HG03045 (cell line): ENCODE measurements around the gene HES4.
A peak's percentile ranks its signal among the peaks of the same experiment; 100 is the strongest.
"Not testable (repeated sequence)": the region's sequence is repeated elsewhere in the genome, so short reads cannot be mapped to it uniquely, and the experiment has no call there.

Experiments
- ATAC-seq: cut with Tn5 transposase; IDR thresholded peaks from one replicate; pipeline ENCODE4 v1.9.1; 2021; ENCODE audit warnings: mild to moderate bottlenecking, moderate library complexity; ENCODE audit not compliant: unreplicated experiment

The HES4 gene

GRCh38 chr1:1019122-1019999 is 19.5 kb upstream of the HES4 start:
- ATAC-seq, result peak; percentile 67

- ATAC-seq, result not testable (repeated sequence)
Observed at GRCh38 chr1:1018321-1018685, 18.4 kb upstream of the HES4 start.

DNA sequence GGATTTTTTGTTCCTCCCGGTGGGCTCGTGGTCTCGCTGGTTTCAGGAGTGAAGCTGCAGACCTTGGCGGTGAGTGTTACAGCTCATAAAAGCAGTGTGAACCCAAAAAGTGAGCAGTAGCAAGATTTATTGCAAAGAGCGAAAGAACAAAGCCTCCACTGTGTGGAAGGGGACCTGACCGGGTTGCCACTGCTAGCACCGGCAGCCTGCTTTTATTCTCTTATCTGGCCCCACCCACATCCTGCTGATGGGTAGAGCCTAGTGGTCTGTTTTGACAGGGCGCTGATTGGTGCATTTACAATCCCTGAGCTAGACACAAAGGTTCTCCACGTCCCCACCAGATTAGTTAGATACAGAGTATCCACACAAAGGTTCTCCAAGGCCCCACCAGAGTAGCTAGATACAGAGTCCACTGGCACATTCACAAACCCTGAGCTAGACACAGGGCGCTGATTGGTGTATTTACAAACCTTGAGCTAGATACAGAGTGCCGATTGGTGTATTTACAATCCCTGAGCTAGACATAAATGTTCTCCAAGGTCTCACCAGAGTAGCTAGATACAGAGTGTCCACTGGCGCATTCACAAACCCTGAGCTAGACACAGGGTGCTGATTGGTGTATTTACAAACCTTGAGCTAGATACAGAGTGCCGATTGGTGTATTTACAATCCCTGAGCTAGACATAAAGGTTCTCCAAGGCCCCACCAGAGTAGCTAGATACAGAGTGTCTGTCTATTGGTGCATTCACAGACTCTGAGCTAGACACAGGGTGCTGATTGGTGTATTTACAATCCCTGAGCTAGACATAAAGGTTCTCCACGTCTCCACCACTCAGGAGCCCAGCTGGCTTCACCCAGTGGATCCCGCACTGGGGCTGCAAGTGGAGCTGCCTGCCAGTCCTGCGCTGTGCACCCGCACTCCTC is 17.8 kb upstream of the HES4 start:
- not testable (repeated sequence) for ATAC-seq

DNA sequence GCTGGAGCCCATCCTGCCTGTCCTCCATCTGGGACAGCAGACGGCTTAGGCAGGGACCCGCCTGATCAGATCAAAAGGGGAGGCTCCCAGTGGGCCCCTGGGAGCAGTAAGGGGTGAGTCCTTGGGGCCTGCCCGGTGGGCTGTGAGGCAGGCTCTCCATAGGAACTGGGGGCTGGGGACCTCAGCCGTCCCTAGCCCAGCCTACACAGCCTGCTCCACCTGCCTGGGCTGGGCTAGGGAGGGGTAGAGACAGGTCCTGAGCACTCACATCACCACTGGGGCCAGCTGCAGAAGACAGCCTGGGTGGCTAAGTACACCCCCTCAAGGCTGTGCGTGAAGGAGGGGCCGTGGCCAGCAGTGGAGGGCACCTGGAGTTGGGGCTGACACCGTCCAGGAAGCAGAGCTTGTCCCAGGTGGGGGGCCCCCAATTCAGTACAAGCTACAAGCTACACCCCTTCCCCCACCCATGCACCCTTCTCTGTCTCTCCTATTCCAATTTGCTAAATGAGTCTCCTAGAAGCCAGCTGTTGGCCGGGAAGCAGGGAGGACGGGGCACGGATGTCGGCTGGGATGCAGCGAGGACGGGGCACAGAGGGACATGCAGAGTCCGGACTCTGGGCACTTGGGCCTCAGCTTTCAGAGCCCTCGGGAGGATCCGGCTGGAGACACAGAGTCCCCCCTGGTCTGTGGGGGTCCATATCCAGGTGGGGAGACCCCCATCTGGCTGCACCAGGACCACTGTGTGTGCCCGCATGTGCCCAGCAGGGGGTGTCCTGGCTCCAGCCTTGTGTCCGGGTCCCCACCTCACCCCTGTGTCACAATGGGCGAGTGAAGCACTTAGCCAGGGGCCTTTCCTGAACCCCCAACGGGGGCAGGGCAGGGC is 15.1 kb upstream of the HES4 start:
- no peak for ATAC-seq

DNA sequence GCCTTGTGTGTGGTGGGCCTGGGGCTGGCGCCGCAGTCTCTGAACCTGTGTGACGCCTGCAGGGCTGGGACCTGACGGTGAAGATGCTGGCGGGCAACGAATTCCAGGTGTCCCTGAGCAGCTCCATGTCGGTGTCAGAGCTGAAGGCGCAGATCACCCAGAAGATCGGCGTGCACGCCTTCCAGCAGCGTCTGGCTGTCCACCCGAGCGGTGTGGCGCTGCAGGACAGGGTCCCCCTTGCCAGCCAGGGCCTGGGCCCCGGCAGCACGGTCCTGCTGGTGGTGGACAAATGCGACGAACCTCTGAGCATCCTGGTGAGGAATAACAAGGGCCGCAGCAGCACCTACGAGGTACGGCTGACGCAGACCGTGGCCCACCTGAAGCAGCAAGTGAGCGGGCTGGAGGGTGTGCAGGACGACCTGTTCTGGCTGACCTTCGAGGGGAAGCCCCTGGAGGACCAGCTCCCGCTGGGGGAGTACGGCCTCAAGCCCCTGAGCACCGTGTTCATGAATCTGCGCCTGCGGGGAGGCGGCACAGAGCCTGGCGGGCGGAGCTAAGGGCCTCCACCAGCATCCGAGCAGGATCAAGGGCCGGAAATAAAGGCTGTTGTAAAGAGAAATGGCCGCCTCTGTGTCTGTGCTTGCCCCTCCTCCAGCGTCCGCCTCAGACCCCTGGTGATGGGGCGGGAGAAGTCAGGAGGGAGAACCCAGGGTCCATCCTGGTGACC is 14.2 kb upstream of the HES4 start:
- ATAC-seq, result no peak

DNA sequence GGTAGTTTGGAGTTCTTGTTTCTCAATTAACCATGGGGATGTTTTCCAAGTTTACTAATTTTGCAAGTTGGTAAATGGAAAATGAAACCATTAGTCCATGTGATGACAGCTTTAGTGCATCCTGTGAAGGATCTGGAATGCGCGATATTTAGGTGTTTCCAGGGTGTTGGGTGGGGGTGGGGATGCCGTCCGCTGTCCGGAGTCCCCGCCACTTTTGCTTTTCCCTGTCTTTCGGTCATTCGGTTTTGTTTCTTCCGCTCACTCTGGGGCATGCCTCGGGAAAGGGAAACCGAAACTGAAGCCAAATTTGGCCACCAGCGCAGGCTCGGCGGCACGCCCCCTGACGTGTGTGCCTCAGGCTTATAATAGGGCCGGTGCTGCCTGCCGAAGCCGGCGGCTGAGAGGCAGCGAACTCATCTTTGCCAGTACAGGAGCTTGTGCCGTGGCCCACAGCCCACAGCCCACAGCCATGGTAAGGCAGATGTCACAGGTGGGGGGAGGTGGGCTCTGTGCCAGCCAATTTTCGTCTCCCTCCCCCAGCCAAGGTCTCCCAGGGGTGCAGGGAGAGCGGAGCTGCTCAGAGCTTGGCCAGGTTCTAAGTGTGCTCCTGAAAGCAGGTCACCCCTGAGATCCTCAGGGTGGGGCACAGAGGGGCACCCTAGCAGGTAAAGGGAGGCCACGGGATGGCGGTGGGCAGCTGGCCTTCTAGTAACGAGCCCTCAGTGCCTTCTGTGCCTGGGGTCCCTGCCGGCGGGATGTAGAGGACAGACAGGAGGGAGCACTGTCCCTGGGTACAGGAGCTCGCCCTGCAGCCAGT is 13.4 kb upstream of the HES4 start, which contains the start of gene ISG15:
TSS of gene ISG15 (plus strand) at position 393 of the 817 bp plus-strand sequence. CDS start at position 470, 77 bp downstream.
- peak; percentile 90 for ATAC-seq

DNA sequence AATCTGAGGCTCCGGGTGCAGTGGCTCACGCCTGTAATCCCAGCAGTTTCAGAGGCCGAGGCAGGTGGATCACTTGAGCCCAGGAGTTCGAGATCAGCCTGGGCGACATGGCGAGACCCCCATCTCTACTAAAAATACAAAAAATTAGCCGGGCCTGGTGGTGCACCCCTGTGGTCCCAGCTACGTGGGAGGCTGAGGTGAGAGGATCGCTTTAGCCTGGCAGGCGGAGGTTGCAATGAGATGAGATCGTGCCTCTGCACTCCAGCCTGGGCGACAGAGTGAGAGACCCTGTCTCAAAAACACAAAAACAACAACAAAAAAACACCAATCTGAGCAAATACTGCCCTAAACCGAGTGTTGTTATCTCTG is 12.8 kb upstream of the HES4 start:
- not testable (repeated sequence) for ATAC-seq

- no peak for ATAC-seq
Observed at GRCh38 chr1:1011396-1011949, 11.6 kb upstream of the HES4 start.

DNA sequence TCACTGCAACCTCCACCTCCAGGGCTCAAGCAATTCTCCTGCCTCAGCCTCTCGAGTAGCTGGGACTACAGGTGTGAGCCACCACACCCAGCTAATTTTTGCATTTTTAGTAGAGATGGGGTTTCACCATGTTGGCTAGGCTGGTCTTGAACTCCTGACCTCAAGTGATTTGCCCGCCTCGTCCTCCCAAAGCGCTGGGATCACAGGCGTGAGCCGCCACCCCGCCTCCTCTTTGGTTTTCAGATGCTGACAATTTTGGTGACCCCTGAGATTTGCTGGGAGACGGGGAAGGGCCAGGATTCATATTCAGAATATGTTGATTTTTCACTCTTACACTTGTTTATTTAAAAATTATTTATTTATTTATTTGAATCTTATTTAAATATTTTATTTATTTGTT is 10.2 kb upstream of the HES4 start:
- not testable (repeated sequence) for ATAC-seq

DNA sequence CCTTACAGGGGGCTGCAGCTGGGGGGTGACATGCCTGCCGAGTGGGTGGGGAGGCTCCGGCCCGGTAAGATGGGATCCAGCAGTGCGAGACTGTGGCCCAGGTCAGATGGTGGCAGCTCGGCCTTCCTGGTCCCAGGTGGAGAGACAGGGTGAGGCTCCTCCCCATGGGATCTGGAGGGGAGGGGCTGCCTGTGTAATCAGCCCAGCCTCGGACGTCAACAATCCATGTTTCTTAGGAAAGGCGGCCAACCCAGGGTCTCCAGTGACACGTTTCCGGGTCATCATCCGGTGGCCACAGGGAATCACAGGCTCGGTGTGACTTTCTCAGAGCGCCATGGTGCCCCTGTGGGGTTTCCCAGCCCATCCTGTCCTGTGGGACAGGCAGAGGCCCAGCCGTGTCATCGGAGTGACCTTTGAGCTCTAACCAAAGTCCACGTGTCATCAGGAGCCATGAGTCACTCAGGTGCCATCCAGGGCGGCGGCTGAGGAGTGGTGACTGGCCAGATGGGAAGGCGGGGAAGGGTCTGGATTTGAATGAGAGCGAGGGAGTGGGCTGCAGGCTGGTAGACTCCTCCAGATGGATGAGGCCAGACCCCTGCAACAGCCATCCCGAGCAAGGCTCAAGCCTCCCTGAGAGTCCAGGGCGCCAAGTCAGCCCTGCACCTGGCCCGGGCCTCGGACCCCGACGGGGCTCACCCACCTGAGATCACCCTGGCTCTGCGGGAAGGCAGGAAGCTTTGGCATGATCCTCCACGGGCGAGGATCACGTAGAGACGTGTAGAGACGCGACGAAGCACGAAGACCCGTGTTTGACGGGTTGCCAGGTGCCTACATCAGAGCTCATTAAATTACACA is 6.6 kb upstream of the HES4 start:
- ATAC-seq, result no peak

GRCh38 chr1:1005774-1006304 is 5.9 kb upstream of the HES4 start:
- ATAC-seq, result no peak

DNA sequence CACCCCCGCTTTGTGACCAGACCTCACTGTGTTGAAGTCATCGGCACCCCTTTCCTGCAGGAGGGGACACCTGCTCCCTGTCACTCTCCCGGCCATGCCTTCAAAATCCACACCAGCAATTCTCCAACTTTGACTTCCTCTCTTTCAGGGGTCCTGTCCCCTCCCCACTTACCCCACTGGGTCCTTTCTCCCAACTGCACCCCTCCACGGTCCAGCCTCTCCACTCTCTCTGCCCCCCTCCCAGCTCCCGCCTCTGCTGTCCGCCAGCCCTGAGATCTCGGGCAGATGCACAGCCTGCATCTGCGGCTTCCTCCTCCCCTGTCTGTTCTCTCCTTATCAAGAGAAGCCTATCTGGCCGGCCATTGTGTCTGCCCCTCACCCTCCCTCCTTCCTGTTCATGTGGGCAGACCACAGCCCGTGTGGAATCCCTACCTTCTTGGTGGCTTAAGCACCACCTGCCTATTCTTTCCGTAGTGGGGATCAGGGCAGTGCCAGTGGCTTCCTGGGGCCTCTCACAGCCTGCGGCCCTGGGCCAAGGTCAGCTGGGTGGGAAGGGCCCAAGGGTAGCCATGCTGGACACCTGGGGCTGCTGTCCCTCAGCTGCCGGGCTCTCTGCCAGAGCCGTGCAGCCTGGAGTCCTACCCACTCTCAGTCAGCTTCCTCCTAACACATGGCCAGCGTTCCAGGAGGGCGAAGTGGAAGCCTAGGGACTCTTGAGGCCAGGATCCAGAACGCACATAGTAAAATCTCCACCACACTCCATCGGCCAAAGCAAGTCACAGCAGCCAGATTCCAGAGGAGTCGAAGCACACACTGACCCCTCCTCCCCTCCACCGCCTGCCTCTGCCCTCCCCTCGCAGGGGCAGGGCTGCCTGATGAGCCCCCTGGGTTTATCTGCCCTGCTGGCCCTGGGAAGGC is 5.1 kb upstream of the HES4 start:
- no peak for ATAC-seq

- ATAC-seq, result no peak
Observed at GRCh38 chr1:1004420-1004779, 4.5 kb upstream of the HES4 start.

GRCh38 chr1:1003618-1004419 is 3.9 kb upstream of the HES4 start:
- ATAC-seq, result no peak

DNA sequence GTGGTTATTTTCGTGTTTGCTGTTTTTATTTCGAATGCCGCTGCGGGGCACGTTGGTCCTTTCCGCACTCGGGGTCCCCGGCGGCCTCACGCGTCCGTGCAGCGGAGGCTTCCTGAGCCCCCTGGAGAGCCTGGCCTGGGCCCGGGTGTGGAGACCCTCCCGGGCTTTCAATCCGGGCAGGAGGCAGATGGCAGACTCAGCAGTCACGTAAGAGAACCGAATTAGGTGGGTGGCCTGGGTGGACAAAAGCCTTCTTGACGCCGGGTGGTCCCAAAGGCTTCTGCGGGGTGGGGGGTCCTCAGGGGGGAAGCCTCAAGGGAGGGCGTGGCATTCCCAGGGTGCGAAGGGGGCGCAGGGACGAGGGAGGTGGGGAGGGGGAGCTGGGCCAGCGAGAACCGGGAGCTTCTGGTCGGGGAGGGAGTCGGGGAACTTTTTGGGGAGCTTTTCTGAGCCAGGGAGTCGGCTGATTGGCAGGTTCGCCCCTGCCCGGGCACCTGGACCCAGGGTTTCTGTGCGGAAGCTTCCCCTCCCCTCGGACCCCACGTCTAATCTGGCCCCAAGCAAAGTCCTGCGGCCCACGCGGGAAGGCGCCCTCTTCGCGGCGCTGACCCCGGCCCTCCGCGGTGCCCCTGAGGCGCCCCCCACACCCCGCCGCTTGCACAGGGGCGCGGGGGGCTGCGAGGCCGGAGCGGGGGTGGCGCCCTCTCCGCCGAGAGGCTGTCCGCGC is 1.3 kb upstream of the HES4 start:
- ATAC-seq, result no peak
